ENCODE results near the gene TXNRD2.

TXNRD2 gene

DNA sequence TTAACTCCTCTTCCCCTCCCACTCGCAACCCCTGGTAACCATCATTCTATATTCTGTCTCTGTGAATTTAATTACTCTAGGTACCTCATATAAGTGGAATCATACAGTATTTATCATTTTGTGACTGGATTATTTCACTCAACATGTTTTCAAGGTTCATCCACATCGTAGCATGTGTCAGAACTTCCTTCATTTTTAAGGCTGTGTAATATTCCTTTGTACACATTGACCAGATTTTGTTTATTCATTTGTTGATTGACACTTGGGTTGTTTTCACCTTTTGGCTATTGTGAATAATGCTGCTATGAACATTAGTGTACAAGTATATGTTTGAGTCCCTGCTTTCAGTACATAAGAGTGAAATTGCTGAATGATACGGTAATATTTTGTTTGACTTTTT is 84.2 kb downstream of the TXNRD2 start:
- H3K4me3 ChIP-seq (ENCODE audit: low read depth, low read length), result no peak overlapping the region
- TF ChIP-seq, protein P1, sequence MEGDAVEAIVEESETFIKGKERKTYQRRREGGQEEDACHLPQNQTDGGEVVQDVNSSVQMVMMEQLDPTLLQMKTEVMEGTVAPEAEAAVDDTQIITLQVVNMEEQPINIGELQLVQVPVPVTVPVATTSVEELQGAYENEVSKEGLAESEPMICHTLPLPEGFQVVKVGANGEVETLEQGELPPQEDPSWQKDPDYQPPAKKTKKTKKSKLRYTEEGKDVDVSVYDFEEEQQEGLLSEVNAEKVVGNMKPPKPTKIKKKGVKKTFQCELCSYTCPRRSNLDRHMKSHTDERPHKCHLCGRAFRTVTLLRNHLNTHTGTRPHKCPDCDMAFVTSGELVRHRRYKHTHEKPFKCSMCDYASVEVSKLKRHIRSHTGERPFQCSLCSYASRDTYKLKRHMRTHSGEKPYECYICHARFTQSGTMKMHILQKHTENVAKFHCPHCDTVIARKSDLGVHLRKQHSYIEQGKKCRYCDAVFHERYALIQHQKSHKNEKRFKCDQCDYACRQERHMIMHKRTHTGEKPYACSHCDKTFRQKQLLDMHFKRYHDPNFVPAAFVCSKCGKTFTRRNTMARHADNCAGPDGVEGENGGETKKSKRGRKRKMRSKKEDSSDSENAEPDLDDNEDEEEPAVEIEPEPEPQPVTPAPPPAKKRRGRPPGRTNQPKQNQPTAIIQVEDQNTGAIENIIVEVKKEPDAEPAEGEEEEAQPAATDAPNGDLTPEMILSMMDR (IDR thresholded peaks at IDR 0.05; ENCODE audit: borderline replicate concordance, insufficient read depth, low read depth, low read length), result no peak

DNA sequence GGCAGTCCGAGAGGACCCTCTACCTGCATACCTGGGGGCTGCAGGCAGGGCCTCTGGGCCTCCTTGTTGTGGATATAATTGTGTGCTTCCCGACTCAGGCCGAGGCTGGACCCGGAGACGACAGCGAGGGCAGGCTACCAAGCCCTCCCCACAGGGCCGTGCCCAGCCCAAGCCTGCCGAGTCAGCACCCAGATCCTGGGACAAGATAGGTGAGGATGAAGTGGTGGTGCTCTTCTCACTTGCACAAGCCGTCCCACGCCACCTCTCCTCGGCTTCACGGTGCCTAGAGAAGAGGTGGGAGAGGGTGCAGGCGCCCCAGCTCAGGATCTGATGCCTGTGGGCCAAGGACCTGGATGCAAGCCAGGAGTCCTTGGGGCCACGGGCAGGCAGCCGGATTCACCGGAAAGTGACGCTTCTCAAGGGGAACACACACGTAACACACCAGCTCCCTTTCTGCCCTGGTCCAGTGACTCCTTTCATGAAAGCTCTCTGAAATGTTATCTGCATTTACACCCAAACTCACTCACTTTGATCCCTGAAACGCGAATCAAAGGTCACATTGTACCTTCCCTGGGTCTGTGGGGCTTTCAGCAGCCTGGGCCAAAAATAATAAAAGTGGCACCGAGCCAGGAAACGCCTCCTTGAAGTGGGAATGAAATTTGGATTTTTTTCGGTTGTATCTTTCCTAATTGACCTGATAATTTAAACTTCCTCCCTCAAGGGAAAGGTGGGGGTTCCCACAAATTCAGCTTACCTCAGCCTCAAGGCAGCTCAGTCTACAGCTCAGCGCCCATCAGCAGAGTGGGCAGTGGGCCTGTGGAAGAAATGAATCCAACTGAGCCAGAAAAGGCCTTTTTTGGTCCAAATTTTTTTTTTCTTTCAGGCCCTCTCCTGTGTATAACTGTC is 85.9 kb downstream of the TXNRD2 start:
- TF ChIP-seq, protein P1 (IDR thresholded peaks at IDR 0.05; ENCODE audit: borderline replicate concordance, insufficient read depth, low read depth, low read length), result no peak
- H3K4me3 ChIP-seq (ENCODE audit: low read depth, low read length), result peak overlapping the region; percentile 95

DNA sequence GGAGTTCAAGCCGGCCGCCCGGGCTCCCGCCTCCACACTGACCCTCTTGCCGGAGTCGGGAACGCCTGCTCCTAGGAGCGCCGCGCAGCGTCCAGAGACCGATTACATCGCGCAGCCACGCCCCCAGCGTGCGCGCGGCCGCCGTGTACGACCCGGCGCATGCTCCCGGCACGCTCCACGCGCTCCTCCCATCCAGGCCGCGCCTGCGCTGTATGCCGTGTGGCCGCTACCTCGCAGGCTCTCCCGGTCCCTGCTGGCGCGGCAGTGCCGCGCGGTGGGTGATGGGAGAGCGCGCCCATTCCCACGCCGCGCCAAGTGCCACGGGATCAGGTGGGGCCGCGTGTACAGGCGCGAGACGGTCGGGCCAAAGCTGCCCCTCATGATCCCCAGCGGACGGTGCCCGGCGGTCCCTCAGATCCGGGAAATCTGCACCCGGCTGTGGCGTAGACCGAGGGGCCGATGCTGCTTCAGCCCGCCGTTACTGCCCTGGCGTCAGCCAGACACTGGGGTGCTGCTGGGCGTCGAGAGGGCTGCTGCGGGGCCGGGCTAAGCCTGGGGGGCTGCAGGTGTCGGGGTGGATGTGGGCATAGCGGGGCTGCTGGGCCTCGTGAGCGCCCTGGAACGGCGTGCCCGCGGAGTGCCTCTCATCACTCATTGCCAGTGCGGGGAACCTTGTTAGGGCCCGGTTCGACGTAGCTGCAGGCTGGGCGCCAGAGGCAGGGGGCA is 86.7 kb downstream of the TXNRD2 start, which contains the start of the genes GNB1L and RTL10:
GNB1L (minus strand) TSS at position 97 of the 726 bp plus-strand sequence. CDS start 33,519 bp downstream, outside the sequence.
RTL10 (minus strand) TSS at position 97 of the 726 bp plus-strand sequence. CDS start 2,613 bp downstream, outside the sequence.
- peak within 1 kb of the TSS; percentile 95 for H3K4me3 ChIP-seq (ENCODE audit: low read depth, low read length)
- TF ChIP-seq, protein P1 (IDR thresholded peaks at IDR 0.05; ENCODE audit: borderline replicate concordance, insufficient read depth, low read depth, low read length), result peak; percentile 13; the same call in 1 of the 2 replicates

DNA sequence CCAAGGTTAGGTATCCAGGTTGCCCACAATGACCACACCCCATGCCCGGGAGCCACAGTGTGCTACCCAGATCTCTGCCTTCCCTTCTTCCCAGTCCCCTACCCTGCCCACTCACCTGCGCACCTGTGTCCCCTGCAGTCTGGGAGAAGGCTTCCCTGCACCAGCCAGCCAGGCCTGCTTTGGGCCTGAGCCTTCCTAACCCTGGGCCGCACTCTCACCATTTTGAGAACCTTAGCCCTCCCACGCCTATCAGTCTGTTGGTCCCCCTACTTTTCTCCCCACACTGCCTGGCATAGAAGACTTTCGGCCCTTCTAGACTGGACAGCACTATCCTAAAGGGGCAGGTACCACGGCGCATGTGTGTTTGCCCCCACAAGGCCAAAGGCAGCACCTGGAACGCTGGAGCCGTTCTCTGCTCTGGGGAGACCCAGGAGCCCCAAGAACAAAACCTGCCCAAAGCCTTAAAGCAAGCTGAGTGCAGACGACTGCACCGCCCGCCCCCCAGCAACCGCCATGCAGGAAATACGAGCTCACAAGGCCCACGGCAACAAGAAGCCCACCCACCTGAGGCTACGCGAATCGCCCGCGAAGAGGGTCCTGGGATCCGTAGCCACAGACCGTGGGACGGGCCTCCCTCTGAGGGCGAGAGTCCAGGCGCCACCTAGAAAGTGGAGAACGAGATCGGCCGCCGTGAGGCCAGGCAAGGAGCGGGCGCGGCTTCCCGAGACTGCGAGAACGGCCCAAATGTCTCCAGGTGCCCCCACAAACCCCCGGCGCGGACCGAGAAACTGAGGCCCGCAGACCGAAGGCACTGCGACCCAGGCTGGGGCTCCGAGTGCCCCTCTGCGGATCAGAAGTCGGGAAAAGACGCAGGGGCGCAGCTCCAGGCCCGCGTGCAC is 87.5 kb downstream of the TXNRD2 start:
- TF ChIP-seq, protein P1 (IDR thresholded peaks at IDR 0.05; ENCODE audit: borderline replicate concordance, insufficient read depth, low read depth, low read length), result no peak
- peak overlapping the region; percentile 95 for H3K4me3 ChIP-seq (ENCODE audit: low read depth, low read length)

DNA sequence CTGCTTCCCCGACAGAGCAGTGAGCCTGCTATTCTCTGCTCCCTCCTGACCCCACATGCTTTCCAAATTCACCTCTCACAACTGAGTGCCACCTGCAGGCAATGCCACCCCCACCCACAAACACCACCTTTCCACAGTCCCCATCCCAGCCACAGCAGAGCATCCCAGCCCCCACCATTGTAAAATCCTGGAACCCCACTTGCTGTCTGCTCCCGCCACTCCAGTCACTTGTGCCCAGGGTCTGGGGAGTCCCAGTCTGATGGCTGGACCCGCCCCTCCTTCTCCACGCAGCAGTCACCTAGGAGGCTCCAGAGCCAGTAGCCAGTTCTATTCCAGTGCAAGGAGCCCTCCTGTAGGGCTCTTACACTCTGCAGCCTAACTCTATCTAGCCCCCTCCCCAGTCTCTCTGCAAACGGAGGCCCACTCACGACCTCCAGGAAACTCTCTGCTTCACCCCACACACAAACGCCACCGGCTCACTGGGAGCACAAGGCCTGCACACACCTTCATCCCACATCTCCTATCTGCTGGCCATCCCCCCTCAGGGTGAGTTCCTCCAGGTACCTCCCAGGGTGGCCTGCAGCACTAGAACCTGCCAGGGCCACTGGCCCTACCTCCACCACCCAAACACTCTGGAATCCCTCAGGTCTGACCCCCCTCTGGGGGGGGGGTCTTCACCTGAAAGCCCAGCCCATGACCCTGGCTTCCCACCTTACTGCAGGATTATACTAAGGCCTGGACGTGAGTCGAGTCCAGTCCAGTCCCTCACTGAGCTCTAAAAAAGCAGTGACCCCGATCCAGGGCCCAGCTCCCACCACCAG is 88.3 kb downstream of the TXNRD2 start:
- H3K4me3 ChIP-seq (ENCODE audit: low read depth, low read length), result peak overlapping the region; percentile 95
- TF ChIP-seq, protein P1 (IDR thresholded peaks at IDR 0.05; ENCODE audit: borderline replicate concordance, insufficient read depth, low read depth, low read length), result no peak
